HepG2 (cell line): Measurements from ENCODE around the gene GABRR3. TPM values are rescaled to one million over a fixed set of nuclear protein-coding genes. Genes with fewer than 3 reads are reported as not detected.
A peak's percentile ranks its signal among the peaks of the same experiment; 100 is the strongest.

Experiments
- ARID2 ChIP-seq: sonication (generic); formaldehyde crosslinking; IDR thresholded peaks from 2 replicates; pipeline ENCODE4 v1.8.1; 2022; ENCODE audit warnings: mild to moderate bottlenecking, missing genetic modification reagents, borderline replicate concordance
- ELF4 ChIP-seq: sonication (generic); formaldehyde crosslinking; IDR thresholded peaks from 2 replicates; pipeline ENCODE4 v1.5.0; 2020; ENCODE audit warnings: missing genetic modification reagents, mild to moderate bottlenecking, moderate library complexity, borderline replicate concordance
- ERF ChIP-seq: IDR thresholded peaks from 2 replicates; pipeline ENCODE4 v1.6.1; 2018; ENCODE audit warnings: missing biosample characterization, missing genetic modification reagents
- FOXK1 ChIP-seq: sonication (generic); formaldehyde crosslinking; IDR thresholded peaks from 2 replicates; pipeline ENCODE4 v1.4.0; 2020; ENCODE audit warnings: low read depth, missing genetic modification reagents, borderline replicate concordance
- HHEX ChIP-seq: IDR thresholded peaks from 2 replicates; pipeline ENCODE4 v1.6.1; 2016; ENCODE audit warnings: control low read depth
- HOXA9 ChIP-seq: sonication (generic); formaldehyde crosslinking; IDR thresholded peaks from 2 replicates; pipeline ENCODE4 v1.8.1; 2022; ENCODE audit warnings: missing genetic modification reagents, mild to moderate bottlenecking, moderate library complexity, borderline replicate concordance
- IKZF1 ChIP-seq: fragments of 450-650 bp; IDR thresholded peaks from 2 replicates; pipeline ENCODE4 v1.7.1; 2016
- IRF2 ChIP-seq: IDR thresholded peaks from 2 replicates; pipeline ENCODE4 v1.6.1; 2018; ENCODE audit warnings: missing genetic modification reagents, missing compliant biosample characterization
- KLF13 ChIP-seq: sonication (generic); formaldehyde crosslinking; IDR thresholded peaks from 2 replicates; pipeline ENCODE4 v1.4.0; 2020; ENCODE audit warnings: mild to moderate bottlenecking, missing genetic modification reagents
- NFE2L2 ChIP-seq: fragments of 150-350 bp; IDR thresholded peaks from 2 replicates; pipeline ENCODE4 v1.6.1; 2014; ENCODE audit warnings: low read length
- NR2F6 ChIP-seq, 2 experiments: IDR thresholded peaks; 2 replicates each; pipeline ENCODE4 v1.6.1; 2016; ENCODE audit warnings: antibody characterized with exemption in 1 of 2, mild to moderate bottlenecking in 1 of 2
- SETDB1 ChIP-seq: sonication (generic); formaldehyde crosslinking; IDR thresholded peaks from 2 replicates; pipeline ENCODE4 v1.5.1; 2020; ENCODE audit warnings: missing genetic modification reagents, mild to moderate bottlenecking, borderline replicate concordance
- SMARCE1 ChIP-seq: fragments of 450-650 bp; IDR thresholded peaks from 2 replicates; pipeline ENCODE4 v1.6.1; 2017; ENCODE audit warnings: borderline replicate concordance
- WIZ ChIP-seq: sonication (generic); formaldehyde crosslinking; IDR thresholded peaks from 2 replicates; pipeline ENCODE4 v1.5.1; 2020; ENCODE audit warnings: mild to moderate bottlenecking, missing genetic modification reagents
- ZKSCAN1 ChIP-seq: fragments of 150-350 bp; IDR thresholded peaks from 2 replicates; pipeline ENCODE4 v1.6.1; 2014; ENCODE audit warnings: low read length
- ZSCAN12 ChIP-seq: sonication (generic); formaldehyde crosslinking; IDR thresholded peaks from 2 replicates; pipeline ENCODE4 v1.9.0; 2021; ENCODE audit warnings: mild to moderate bottlenecking, missing genetic modification reagents
- polyA plus RNA-seq, 8 experiments: library from polyadenylated mRNA; depleted of rRNA in 3 of 8; stranded (reverse) in 7 of 8; unstranded in 1 of 8; fragments of >200 nt; fragmentation: Illumina TruSeq in 4 of 8; extraction: Trizol in 4 of 8; gene quantifications; 2 replicates each; pipeline versions ENCODE4 v1.2.1 to v1.2.3, GENCODE V29; 2011 to 2016; ENCODE audit warnings: low read depth in 4 of 8, missing spikeins in 1 of 8, mixed read lengths in 1 of 8; ENCODE audit not compliant: insufficient read depth in 1 of 8
- total RNA-seq, 5 experiments: library from RNA; depleted of rRNA; stranded (reverse); fragments of >200 nt; fragmentation: Illumina TruSeq; extraction: Trizol; gene quantifications; 2 replicates each; pipeline ENCODE4 v1.2.3, GENCODE V29; 2016; ENCODE audit warnings: low read depth in 1 of 5
- TF ChIP-seq, protein P1 (sequence below): sonication (generic); formaldehyde crosslinking; IDR thresholded peaks from 2 replicates; pipeline ENCODE4 v1.5.1; 2020; ENCODE audit warnings: missing genetic modification reagents, mild to moderate bottlenecking, borderline replicate concordance
- TF ChIP-seq, protein P2 (sequence below): sonication (generic); formaldehyde crosslinking; IDR thresholded peaks from 2 replicates; pipeline ENCODE4 v1.8.0; 2022; ENCODE audit warnings: missing genetic modification reagents, mild to moderate bottlenecking, moderate library complexity, borderline replicate concordance
- TF ChIP-seq, protein P3 (sequence below): sonication (generic); formaldehyde crosslinking; IDR thresholded peaks from 2 replicates; pipeline ENCODE4 v1.8.1; 2023; ENCODE audit warnings: mild to moderate bottlenecking, missing genetic modification reagents, borderline replicate concordance
- TF ChIP-seq, protein P4 (sequence below): sonication (generic); formaldehyde crosslinking; IDR thresholded peaks from 2 replicates; pipeline ENCODE4 v1.4.0; 2020; ENCODE audit warnings: missing genetic modification reagents; ENCODE audit errors: not compliant biosample characterization
- TF ChIP-seq, protein P5 (sequence below): sonication (generic); formaldehyde crosslinking; IDR thresholded peaks from 2 replicates; pipeline ENCODE4 v1.4.0; 2020; ENCODE audit warnings: mild to moderate bottlenecking, missing genetic modification reagents

GABRR3 gene
- total and polyA plus RNA-seq, 2 of the 13 experiments (the other 11 are each of a cell fraction or from before 2014, with no cell fraction given): 0.42 to 0.83 TPM

GRCh38 chr3:97971679-97972567, 63.2 kb downstream of the GABRR3 start, which contains the start of gene RIOX2 (continued):
- 0 out of 2 replicates have a peak, but pooled peaks have one; percentile 69 for TF ChIP-seq HOXA9 (CRISPR knock-in tag)
- no peak for TF ChIP-seq WIZ (CRISPR knock-in tag)
- TF ChIP-seq, protein P1, sequence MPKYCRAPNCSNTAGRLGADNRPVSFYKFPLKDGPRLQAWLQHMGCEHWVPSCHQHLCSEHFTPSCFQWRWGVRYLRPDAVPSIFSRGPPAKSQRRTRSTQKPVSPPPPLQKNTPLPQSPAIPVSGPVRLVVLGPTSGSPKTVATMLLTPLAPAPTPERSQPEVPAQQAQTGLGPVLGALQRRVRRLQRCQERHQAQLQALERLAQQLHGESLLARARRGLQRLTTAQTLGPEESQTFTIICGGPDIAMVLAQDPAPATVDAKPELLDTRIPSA (CRISPR knock-in tag): no peak
- TF ChIP-seq ZKSCAN1: no peak
- no peak for TF ChIP-seq SMARCE1
- TF ChIP-seq, protein P2, sequence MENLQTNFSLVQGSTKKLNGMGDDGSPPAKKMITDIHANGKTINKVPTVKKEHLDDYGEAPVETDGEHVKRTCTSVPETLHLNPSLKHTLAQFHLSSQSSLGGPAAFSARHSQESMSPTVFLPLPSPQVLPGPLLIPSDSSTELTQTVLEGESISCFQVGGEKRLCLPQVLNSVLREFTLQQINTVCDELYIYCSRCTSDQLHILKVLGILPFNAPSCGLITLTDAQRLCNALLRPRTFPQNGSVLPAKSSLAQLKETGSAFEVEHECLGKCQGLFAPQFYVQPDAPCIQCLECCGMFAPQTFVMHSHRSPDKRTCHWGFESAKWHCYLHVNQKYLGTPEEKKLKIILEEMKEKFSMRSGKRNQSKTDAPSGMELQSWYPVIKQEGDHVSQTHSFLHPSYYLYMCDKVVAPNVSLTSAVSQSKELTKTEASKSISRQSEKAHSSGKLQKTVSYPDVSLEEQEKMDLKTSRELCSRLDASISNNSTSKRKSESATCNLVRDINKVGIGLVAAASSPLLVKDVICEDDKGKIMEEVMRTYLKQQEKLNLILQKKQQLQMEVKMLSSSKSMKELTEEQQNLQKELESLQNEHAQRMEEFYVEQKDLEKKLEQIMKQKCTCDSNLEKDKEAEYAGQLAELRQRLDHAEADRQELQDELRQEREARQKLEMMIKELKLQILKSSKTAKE (CRISPR knock-in tag): no peak
- no peak for TF ChIP-seq ARID2 (CRISPR knock-in tag)
- TF ChIP-seq ERF (CRISPR knock-in tag): peak; percentile 47; the same call in 1 of the 2 replicates
- TF ChIP-seq NR2F6 (IDR thresholded peaks at IDR 0.05): no peak
- no peak for TF ChIP-seq NR2F6 (CRISPR knock-in tag; IDR thresholded peaks at IDR 0.05)
- TF ChIP-seq HHEX (CRISPR knock-in tag): no peak
- no peak for TF ChIP-seq KLF13 (CRISPR knock-in tag)
- TF ChIP-seq ELF4 (CRISPR knock-in tag): no peak
- TF ChIP-seq, protein P3, sequence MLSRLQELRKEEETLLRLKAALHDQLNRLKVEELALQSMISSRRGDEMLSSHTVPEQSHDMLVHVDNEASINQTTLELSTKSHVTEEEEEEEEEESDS: no peak
- no peak; the same call in 1 of the 2 replicates for TF ChIP-seq IRF2 (CRISPR knock-in tag)
- TF ChIP-seq, protein P4, sequence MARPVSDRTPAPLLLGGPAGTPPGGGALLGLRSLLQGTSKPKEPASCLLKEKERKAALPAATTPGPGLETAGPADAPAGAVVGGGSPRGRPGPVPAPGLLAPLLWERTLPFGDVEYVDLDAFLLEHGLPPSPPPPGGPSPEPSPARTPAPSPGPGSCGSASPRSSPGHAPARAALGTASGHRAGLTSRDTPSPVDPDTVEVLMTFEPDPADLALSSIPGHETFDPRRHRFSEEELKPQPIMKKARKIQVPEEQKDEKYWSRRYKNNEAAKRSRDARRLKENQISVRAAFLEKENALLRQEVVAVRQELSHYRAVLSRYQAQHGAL (CRISPR knock-in tag): no peak
- TF ChIP-seq NFE2L2: no peak
- TF ChIP-seq, protein P5, sequence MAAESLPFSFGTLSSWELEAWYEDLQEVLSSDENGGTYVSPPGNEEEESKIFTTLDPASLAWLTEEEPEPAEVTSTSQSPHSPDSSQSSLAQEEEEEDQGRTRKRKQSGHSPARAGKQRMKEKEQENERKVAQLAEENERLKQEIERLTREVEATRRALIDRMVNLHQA (CRISPR knock-in tag): no peak
- TF ChIP-seq FOXK1 (CRISPR knock-in tag): no peak
- no peak for TF ChIP-seq ZSCAN12 (CRISPR knock-in tag)
- TF ChIP-seq SETDB1 (CRISPR knock-in tag): no peak
- no peak for TF ChIP-seq IKZF1
